ENCODE results near the gene RNF180. TPM values are rescaled to one million over a fixed set of nuclear protein-coding genes. Genes with fewer than 3 reads are reported as not detected.

Gene RNF180
- total and polyA plus RNA-seq, 2 of the 13 experiments (the other 11 are each of a cell fraction or from before 2014, with no cell fraction given): 0.20 TPM; not detected in 1

- no peak overlapping the region for H3K4me2 ChIP-seq (ENCODE audit: low read depth, low read length)
- no TSS peak for BruUV-seq (replicated peaks)
- FAIRE-seq: no peak
Measured at GRCh38 chr5:64184832-64185231, 19.2 kb downstream of the RNF180 start.

More at GRCh38 chr5:64184832-64185231, 19.2 kb downstream of the RNF180 start:
- H3K36me3 ChIP-seq (replicated peaks in 1 of 2; ENCODE audit: control insufficient read depth in 1 of 2, insufficient read depth in 2 of 2, low read length in 2 of 2): no peaks in the 10 kb centered on the region
- no peak overlapping the region for H3K27ac ChIP-seq (ENCODE audit: extremely low read length, insufficient read depth, low read length)
- no peaks in the 10 kb centered on the region for H4K20me1 ChIP-seq (ENCODE audit: insufficient read depth, low read length)
- H2AFZ ChIP-seq (ENCODE audit: low read length): no peak overlapping the region
- H3K27me3 ChIP-seq (ENCODE audit: control insufficient read depth in 1 of 2, insufficient read depth in 2 of 2, low read length in 2 of 2): no peaks in the 10 kb centered on the region
- H3K4me3 ChIP-seq (replicated peaks in 1 of 3; ENCODE audit: insufficient read depth in 1 of 3, low read depth in 2 of 3, low read length in 3 of 3): no peak overlapping the region
- H3K9ac ChIP-seq (ENCODE audit: insufficient read depth, low read depth, low read length): no peak overlapping the region
- in situ Hi-C loops (cut with HindIII; ENCODE audit: extremely low pct_ligation_motif_present, low pct_unique_long_range_greater_than_20kb): no loop called here
- ATAC-seq (no peak), DNase-seq (ENCODE audit: low spot score) (no peak)
- H3K4me1 ChIP-seq (ENCODE audit: insufficient read depth, low read length): no peaks in the 10 kb centered on the region
- no peaks in the 10 kb centered on the region for H3K79me2 ChIP-seq (ENCODE audit: insufficient read depth, low read length)
- ChIA-PET POLR2A (no interaction called here), CTCF (ENCODE audit: low intra/inter-chr PET ratio, low total read pairs) (no interaction called here)
- TF ChIP-seq ZSCAN12 (CRISPR knock-in tag; IDR thresholded peaks at IDR 0.05) (no peak), ZNF883 (CRISPR knock-in tag; IDR thresholded peaks at IDR 0.05; ENCODE audit: not compliant biosample characterization) (no peak), ZNF451 (CRISPR knock-in tag; IDR thresholded peaks at IDR 0.05) (no peak), ZNF713 (CRISPR knock-in tag; IDR thresholded peaks at IDR 0.05) (no peak), PHF20 (CRISPR knock-in tag; IDR thresholded peaks at IDR 0.05) (no peak), SETDB1 (CRISPR knock-in tag; IDR thresholded peaks at IDR 0.05; ENCODE audit: borderline replicate concordance) (no peak), IRX3 (CRISPR knock-in tag; IDR thresholded peaks at IDR 0.05; ENCODE audit: borderline replicate concordance, low read depth) (no peak), SP1 (IDR thresholded peaks at IDR 0.05) (no peak), SP1 (CRISPR knock-in tag; IDR thresholded peaks at IDR 0.05) (no peak), ZNF710 (CRISPR knock-in tag; IDR thresholded peaks at IDR 0.05; ENCODE audit: borderline replicate concordance) (no peak), RFXANK (CRISPR knock-in tag; IDR thresholded peaks at IDR 0.05) (no peak), ZNF326 (CRISPR knock-in tag; IDR thresholded peaks at IDR 0.05; ENCODE audit: borderline replicate concordance) (no peak), ZNF768 (CRISPR knock-in tag; IDR thresholded peaks at IDR 0.05) (no peak), JUNB (CRISPR knock-in tag; IDR thresholded peaks at IDR 0.05; ENCODE audit: borderline replicate concordance) (no peak), ZNF773 (CRISPR knock-in tag; IDR thresholded peaks at IDR 0.05; ENCODE audit: borderline replicate concordance) (no peak), XRCC5 (optimal IDR thresholded peaks at IDR 0.05; ENCODE audit: low read length) (no peak), NFIB (CRISPR knock-in tag; IDR thresholded peaks at IDR 0.05; ENCODE audit: borderline replicate concordance) (no peak), HHEX (CRISPR knock-in tag; IDR thresholded peaks at IDR 0.05) (no peak)
- TF ChIP-seq, protein P1, sequence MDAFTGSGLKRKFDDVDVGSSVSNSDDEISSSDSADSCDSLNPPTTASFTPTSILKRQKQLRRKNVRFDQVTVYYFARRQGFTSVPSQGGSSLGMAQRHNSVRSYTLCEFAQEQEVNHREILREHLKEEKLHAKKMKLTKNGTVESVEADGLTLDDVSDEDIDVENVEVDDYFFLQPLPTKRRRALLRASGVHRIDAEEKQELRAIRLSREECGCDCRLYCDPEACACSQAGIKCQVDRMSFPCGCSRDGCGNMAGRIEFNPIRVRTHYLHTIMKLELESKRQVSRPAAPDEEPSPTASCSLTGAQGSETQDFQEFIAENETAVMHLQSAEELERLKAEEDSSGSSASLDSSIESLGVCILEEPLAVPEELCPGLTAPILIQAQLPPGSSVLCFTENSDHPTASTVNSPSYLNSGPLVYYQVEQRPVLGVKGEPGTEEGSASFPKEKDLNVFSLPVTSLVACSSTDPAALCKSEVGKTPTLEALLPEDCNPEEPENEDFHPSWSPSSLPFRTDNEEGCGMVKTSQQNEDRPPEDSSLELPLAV (CRISPR knock-in tag; conservative IDR thresholded peaks at IDR 0.05; ENCODE audit: low read depth): no peak
- no peaks in the 10 kb centered on the region for H3K9me3 ChIP-seq (ENCODE audit: low read length)
- 0% methylated on average over 1 of the region's 1 CpG for WGBS (ENCODE audit: low lambda C conversion rate)
- intact Hi-C loops (cut with micrococcal nuclease; ENCODE audit: unreplicated experiment): no loop called here

All from HepG2 (cell line).